ENCODE measurements around the gene AKAP9.

DNA sequence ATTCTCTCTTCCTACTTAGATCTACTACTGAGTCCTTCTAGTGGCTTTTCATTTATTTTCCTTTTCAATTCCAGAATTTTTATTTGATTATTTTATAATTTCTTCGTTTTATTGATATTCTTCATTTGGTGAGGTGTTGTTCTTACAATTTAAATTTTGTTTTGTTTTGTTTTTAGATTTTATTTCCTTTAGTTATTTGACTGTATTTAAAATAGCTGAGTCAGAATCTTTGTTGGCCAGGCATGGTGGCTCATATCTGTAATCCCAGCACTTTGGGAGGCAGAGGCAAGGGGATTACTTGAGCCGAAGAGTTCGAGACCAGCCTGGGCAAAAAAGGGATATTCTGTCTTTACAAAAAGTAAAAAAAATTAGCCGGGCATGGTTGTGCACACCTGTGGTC is 36.1 kb downstream of the AKAP9 start:
- TF ChIP-seq CTCF (IDR thresholded peaks at IDR 0.05; ENCODE audit: low read depth, low read length, poor library complexity, severe bottlenecking), result no peak
- no peak for TF ChIP-seq EZH2phosphoT487 (IDR thresholded peaks at IDR 0.05; ENCODE audit: borderline replicate concordance, low read length)
